ENCODE results near the gene ATAT1.
A peak's percentile ranks its signal among the peaks of the same experiment; 100 is the strongest.

ATAT1 gene

DNA sequence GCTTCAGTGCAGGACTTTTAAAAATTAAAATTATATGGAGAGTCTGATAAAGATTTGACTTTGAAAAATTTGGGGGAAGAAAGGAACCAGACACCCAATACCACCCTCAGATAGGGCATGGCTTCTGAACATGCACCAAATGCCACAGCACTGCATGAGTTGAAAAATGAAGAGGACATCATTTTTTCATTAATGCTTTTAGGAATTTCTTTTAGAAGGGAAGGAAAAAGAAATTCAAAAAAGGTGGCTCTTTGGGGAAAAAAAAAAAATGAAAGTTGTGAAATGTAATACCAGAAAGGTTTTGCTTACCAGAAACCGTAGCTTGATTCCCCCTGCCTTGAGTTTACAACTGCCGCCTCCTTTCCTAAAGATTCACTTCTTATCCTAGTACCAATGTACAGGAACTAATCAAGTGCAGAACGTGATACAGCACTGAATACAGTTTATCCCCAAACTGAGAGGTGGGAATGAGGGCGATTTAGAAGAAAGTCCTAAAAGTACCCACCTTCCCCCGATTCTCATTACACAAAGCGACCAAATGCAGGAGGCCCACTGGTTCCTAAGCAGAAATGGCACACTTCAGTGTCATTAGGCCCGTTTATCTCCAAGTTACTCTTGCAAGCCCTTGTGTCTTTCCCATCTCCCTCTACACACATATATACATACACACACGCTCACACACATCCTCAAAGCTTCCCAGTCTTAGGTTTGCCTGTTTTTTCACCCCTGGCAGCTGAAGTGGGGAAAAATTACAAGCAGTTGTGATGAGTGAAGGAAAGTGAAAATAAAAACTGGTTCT, 12.4 kb upstream of the ATAT1 start:
- DNase-seq, result no peak

- peak; percentile 95 for DNase-seq
Measured at GRCh38 chr6:30614843-30615218, 11.8 kb upstream of the ATAT1 start.

- DNase-seq, result peak; percentile 23
Measured at GRCh38 chr6:30615219-30615957, 11.3 kb upstream of the ATAT1 start.

DNA sequence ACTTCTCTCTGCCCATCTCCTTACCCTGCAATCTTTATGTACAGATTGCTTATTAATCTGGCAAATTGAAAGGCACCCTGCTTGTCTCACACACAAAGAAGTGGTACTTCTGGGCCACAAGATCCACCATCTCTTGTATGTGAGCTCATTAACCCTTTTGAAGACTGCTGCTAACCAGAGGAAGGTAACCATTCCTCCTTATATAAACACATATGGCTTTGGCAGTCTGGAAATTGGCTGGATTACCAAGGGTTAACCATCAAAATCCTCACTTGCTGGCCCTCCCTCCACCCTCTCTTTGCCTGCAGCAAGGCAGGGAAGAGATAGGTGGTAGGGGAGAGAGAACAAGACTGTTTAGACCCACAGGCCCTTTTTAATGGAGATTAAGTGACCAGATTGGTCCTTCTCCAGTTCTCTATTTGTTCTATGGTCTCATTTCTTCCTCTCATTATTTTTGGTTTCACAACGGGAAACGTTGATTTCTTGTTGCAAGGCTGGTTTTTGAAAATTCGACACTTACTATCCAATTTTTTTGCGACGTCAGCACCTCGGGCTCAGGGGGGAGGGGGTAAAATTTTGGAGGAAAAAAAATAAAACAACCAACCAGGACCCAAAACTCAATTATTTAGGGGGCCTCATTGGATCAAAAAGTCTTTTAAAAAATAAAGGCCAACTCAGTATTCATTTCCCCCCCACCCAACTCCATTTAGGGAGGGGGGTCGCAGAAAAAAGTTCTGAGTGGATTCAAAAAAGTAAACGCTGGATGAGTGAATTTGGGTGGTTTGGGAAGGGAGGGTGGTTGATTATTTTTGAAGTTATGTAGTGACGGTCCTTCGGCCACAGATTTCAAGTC, 10.5 kb upstream of the ATAT1 start:
- peak; percentile 33 for DNase-seq

- DNase-seq, result peak; percentile 99
Measured at GRCh38 chr6:30616811-30617564, 9.7 kb upstream of the ATAT1 start, which contains the start of gene PPP1R10. TSS of gene PPP1R10 (minus strand) at chr6:30617243. CDS start at chr6:30609944, 7,299 bp downstream.

GRCh38 chr6:30617565-30618269, 9.0 kb upstream of the ATAT1 start, which contains the start of gene MRPS18B:
TSS of gene MRPS18B (plus strand) at chr6:30617840. CDS start at chr6:30617866, 26 bp downstream.
- peak; percentile 96 for DNase-seq

DNA sequence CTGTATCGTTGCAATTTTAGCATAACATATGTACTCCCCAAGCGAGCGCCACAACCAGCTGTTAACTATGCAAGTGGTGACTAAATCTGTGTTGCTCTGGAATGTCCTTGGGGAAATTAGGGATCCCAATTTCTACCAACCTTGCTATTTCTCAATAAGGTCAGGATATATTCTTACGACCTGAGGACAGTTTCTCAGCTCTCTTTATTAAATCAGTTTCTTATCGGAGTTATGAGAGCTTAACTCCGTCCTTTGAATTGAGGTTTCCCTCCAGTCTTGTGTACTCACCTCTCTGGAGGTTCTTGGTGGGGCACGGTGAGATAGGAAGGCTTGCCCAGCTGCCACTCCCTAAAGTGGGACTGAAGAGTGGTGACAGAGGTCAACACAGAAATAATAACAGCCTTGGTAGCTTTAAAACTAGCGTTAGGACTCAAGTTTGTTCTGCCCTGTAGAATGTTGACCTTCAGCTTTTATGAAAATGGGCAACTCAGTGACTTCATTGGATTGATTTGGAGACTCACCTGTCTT, 8.3 kb upstream of the ATAT1 start:
- DNase-seq, result no peak

DNA sequence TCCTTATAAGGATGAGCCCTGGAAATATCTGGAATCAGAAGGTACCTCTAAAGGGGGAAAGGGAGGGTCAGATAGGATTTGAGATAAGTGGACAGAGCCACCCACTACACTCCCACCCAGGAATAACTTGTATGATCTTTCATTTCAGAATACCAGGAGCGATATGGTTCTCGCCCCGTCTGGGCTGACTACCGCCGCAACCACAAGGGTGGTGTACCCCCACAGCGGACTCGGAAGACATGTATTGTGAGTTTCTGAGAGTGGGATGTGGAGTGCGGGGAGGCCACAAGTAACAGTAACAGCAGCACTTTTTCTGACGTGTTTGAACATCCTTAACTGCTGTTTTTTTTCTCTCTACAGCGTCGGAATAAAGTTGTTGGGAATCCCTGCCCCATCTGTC, 7.1 kb upstream of the ATAT1 start:
- DNase-seq, result no peak

DNA sequence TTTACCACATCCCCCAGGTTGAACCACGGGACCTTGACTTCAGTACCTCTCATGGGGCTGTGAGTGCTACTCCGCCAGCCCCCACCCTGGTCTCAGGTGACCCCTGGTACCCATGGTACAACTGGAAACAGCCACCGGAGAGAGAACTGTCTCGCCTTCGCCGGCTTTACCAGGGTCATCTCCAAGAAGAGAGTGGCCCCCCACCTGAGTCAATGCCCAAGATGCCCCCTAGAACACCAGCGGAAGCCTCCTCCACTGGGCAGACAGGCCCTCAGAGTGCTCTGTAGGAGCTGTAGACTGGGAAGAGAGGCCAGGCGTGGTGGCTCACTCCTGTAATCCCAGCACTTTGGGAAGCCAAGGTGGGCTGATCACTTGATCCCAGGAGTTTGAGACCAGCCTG, 1.2 kb upstream of the ATAT1 start:
- no peak for DNase-seq

GRCh38 chr6:30635834-30636233, 9.2 kb downstream of the ATAT1 start:
- no peak for DNase-seq

- DNase-seq, result no peak
Measured at GRCh38 chr6:30640481-30640880, 13.8 kb downstream of the ATAT1 start.

DNA sequence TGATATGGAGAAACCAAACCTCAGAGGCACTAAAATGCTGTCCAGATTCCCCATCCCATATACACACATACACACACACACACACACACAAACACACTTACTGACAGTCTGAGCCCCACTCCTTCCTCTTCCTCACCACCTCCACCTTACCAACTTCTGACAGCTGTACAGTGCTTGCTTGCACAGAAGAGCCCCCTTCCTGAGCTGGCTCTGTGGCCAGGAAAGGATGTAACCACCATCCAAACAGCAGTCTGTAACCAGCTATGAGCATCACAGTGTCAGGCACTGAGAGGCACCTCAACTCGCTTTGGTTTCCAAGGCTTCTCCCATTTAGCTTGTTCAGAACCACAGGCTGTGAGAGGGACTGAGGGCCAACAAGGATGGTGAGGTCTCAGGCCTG, 14.4 kb downstream of the ATAT1 start:
- DNase-seq, result no peak

GRCh38 chr6:30643656-30644055, 17.0 kb downstream of the ATAT1 start:
- DNase-seq, result no peak

DNA sequence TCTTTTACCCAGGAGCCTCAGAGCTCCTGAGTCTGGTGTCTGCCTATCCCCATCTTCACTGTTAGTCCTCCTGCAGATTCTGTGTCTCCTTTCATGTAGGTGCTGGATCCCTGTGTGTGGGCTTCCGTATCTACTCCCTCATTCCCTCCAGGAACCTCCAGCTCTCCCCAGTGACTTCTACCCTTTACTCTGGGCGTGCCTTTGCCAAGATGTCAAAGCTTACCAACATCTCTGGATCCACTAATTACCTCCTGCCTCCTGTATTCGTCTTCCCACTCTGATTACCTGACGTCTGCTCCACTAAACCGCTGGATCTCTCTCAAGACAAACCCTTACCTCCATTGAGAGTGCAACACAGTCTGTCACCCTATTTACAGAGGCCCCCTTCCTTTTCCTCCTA, 18.1 kb downstream of the ATAT1 start:
- DNase-seq, result no peak

DNA sequence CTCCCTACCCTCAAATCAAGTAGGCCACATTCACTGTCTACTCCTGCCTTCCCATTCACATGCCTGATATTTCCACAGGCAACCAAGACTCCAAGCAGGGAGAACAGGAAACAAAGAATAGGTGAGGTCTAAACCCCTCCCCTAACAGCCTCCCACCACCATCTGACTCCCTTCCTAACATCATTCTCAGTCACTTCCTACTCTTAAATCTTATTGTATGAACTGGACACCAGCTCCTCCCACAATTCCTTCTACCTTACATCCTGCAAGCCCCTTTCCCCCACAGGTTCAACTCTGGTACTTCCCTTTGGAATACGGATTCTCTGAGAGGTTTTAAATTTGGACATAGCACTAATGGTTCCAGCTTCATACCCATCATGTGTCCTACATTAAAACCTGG, 19.3 kb downstream of the ATAT1 start:
- no peak for DNase-seq

- DNase-seq, result peak; percentile 82
Measured at GRCh38 chr6:30646450-30647241, 20.0 kb downstream of the ATAT1 start, which contains the start of gene C6orf136. TSS of gene C6orf136 (plus strand) at chr6:30647133. CDS start at chr6:30647232, 99 bp downstream.

DNA sequence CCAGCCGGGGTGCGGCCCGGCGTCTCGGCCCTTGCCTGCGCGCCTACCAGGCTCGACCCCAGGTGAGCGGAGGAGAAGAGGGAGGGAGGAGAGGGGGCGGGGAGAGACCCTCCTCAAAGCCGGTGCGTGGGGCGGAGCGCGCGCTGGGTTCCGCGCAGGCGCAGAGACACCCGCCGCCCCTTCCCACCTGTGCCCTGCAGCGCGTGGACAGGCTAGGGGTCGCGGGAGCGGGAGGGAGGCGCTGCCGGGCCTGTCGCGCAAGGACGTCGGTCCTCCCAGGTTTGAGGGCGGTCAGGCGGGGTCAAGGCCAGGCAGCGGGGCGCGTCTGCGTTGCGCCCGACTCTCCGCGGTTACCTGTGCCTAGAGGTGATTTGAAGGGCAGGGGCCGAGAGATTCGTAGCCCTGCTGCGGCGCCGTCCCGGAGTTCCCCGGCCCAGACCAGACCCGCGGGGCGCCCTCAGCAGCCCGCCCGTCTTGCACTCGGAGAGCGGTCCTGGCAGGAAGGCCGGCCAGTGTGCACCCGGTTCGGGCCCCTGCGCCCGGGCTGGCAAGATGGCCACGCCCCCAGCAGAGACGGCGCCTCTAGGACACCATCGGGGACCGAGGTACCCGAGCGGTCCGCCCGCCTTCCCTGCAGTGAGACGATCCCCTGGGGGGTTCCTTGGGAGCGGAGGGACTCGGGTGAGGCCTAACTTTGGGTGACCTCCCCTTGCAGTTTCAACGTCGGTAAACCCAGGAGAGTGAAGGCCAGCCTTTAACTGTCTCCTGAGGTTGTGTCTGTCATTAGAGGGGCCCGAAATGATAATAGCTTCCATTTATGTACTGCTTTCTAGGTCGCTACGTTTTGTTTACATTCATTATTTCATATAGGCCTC, 20.8 kb downstream of the ATAT1 start:
- DNase-seq, result peak; percentile 15

DNA sequence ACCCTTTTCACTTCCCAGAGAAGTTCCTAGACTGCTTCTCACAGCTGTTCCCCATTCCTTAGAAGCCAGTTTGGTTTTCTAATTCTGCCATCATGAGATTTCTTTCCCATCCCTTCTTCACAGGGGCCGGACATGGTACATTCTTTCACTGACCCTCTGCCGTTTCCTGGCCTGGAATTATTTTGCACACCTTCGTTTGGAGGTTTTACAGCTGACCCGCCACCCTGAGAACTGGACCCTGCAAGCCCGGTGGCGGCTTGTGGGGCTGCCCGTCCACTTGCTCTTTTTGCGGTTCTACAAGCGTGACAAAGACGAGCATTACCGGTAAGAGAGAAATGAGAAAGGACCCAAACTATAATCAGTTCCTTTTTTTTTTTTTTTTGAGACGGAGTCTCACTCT, 24.5 kb downstream of the ATAT1 start:
- no peak for DNase-seq
